ENCODE results near the gene ABCB8. TPM values are rescaled to one million over a fixed set of nuclear protein-coding genes. Genes with fewer than 3 reads are reported as not detected.

Gene ABCB8
- total RNA-seq, 1 donor, result 35.4 TPM

- TF ChIP-seq CTCF (IDR thresholded peaks at IDR 0.05; ENCODE audit: insufficient read depth, low read depth, low read length), result no peak
- peak overlapping the region; percentile 48 for H3K4me3 ChIP-seq (ENCODE audit: low read depth, low read length)
- DNase-seq (ENCODE audit: low read depth), result no peak
These were observed 10.8 kb upstream of the ABCB8 start for GRCh38 chr7:151017370-151017952.

GRCh38 chr7:151017953-151018420, 10.3 kb upstream of the ABCB8 start:
- TF ChIP-seq CTCF (IDR thresholded peaks at IDR 0.05; ENCODE audit: insufficient read depth, low read depth, low read length), result peak; percentile 96
- peak; percentile 57 for DNase-seq (ENCODE audit: low read depth)
- peak overlapping the region; percentile 48 for H3K4me3 ChIP-seq (ENCODE audit: low read depth, low read length)

GRCh38 chr7:151018421-151019129, 9.7 kb upstream of the ABCB8 start:
- TF ChIP-seq CTCF (IDR thresholded peaks at IDR 0.05; ENCODE audit: insufficient read depth, low read depth, low read length), result no peak
- no peak for DNase-seq (ENCODE audit: low read depth)
- peak overlapping the region; percentile 48 for H3K4me3 ChIP-seq (ENCODE audit: low read depth, low read length)

GRCh38 chr7:151019130-151019447, 9.2 kb upstream of the ABCB8 start:
- H3K4me3 ChIP-seq (ENCODE audit: low read depth, low read length), result no peak overlapping the region
- DNase-seq (ENCODE audit: low read depth), result no peak
- no peak for TF ChIP-seq CTCF (IDR thresholded peaks at IDR 0.05; ENCODE audit: insufficient read depth, low read depth, low read length)

- no peak for TF ChIP-seq CTCF (IDR thresholded peaks at IDR 0.05; ENCODE audit: insufficient read depth, low read depth, low read length)
- no peak for DNase-seq (ENCODE audit: low read depth)
- H3K4me3 ChIP-seq (ENCODE audit: low read depth, low read length), result no peak overlapping the region
These were observed 8.0 kb upstream of the ABCB8 start for GRCh38 chr7:151020231-151020630.

- TF ChIP-seq CTCF (IDR thresholded peaks at IDR 0.05; ENCODE audit: insufficient read depth, low read depth, low read length), result no peak
- DNase-seq (ENCODE audit: low read depth), result no peak
These were observed 5.0 kb upstream of the ABCB8 start for GRCh38 chr7:151023232-151023631.

More at GRCh38 chr7:151023232-151023631, 5.0 kb upstream of the ABCB8 start:
- H3K4me3 ChIP-seq (ENCODE audit: low read depth, low read length), result no peak overlapping the region

Measured in fibroblast of villous mesenchyme (primary cell).